PC-9 (cell line): ENCODE data around the gene DYNC2H1. TPM values are rescaled to one million over a fixed set of nuclear protein-coding genes. Genes with fewer than 3 reads are reported as not detected.

ENCODE experiments used
- BruUV-seq: library from RNA; stranded (reverse); fragments of 400-500 nt; replicated peaks from 2 replicates; lab custom pipeline; 2021; lab: Mats Ljungman, UMichigan
- CTCF ChIA-PET: fragments of 300-600 bp; sonication (Branson Sonifier 250); formaldehyde crosslinking; loops from one replicate; lab custom pipeline; 2022; ENCODE audit warnings: antibody characterized with exemption; lab: Charles Lee
- POLR2A ChIA-PET: fragments of 300-600 bp; sonication (Branson Sonifier 250); formaldehyde crosslinking; loops from one replicate; lab custom pipeline; 2022; ENCODE audit warnings: antibody characterized with exemption; ENCODE audit not compliant: unreplicated experiment; lab: Charles Lee
- DNase-seq, 2 experiments: peaks; one replicate each; pipeline versions ENCODE4 v3.0.0 to v3.0.0-alpha.2; 2015 to 2022; ENCODE audit warnings: mixed read lengths in 1 of 2
- H2AFZ ChIP-seq: fragments of 200-600 bp; sonication (generic); 2 replicates; pipeline ENCODE4 v1.8.1; 2017; ENCODE audit warnings: antibody characterized with exemption
- H3F3A ChIP-seq: fragments of 200-600 bp; sonication (generic); 2 replicates; pipeline ENCODE4 v1.8.1; 2017; ENCODE audit warnings: antibody characterized with exemption, mild to moderate bottlenecking, low read depth; ENCODE audit not compliant: insufficient read depth
- H3K27ac ChIP-seq: fragments of 200-600 bp; sonication (generic); 2 replicates; pipeline ENCODE4 v1.6.1; 2016; ENCODE audit warnings: mixed run types
- H3K27me3 ChIP-seq: fragments of 200-600 bp; sonication (generic); 2 replicates; pipeline ENCODE4 v1.6.1; 2016; ENCODE audit warnings: low read depth, mixed run types; ENCODE audit not compliant: insufficient read depth
- H3K36me3 ChIP-seq: fragments of 200-600 bp; sonication (generic); 2 replicates; pipeline ENCODE4 v1.6.1; 2016; ENCODE audit warnings: low read depth, mixed run types
- H3K4me1 ChIP-seq: fragments of 200-600 bp; sonication (generic); replicated peaks from 2 replicates; pipeline ENCODE4 v1.6.1; 2016; ENCODE audit warnings: mixed run types; ENCODE audit not compliant: insufficient read depth
- H3K4me2 ChIP-seq: fragments of 200-600 bp; sonication (generic); 2 replicates; pipeline ENCODE4 v1.6.1; 2017; ENCODE audit warnings: mixed run types
- H3K4me3 ChIP-seq: fragments of 200-600 bp; sonication (generic); 2 replicates; pipeline ENCODE4 v1.6.1; 2016; ENCODE audit warnings: mixed run types
- H3K79me2 ChIP-seq: fragments of 200-600 bp; sonication (generic); 2 replicates; pipeline ENCODE4 v1.6.1; 2017; ENCODE audit warnings: low read depth, mixed run types
- H3K9me2 ChIP-seq: fragments of 200-600 bp; sonication (generic); 2 replicates; pipeline ENCODE4 v1.8.1; 2017; ENCODE audit warnings: mild to moderate bottlenecking; ENCODE audit not compliant: insufficient read depth
- H3K9me3 ChIP-seq: fragments of 200-600 bp; sonication (generic); 2 replicates; pipeline ENCODE4 v1.8.1; 2016; ENCODE audit warnings: low read depth; ENCODE audit not compliant: insufficient read depth
- H4K20me1 ChIP-seq: fragments of 200-600 bp; sonication (generic); 2 replicates; pipeline ENCODE4 v1.8.1; 2017; ENCODE audit not compliant: insufficient read depth
- EZH2 ChIP-seq: fragments of 200-600 bp; sonication (generic); IDR thresholded peaks from 2 replicates; pipeline ENCODE4 v1.8.0; 2017; ENCODE audit warnings: antibody characterized with exemption, low read depth
- intact Hi-C: fragments of 100-400 bp; cut with micrococcal nuclease; formaldehyde crosslinking; loops from one replicate; pipeline ENCODE4 v1.10.0; 2022; ENCODE audit not compliant: unreplicated experiment
- total RNA-seq: library from RNA; stranded (reverse); gene quantifications from 2 replicates; pipeline ENCODE4 v1.2.3, GENCODE V29; 2021
- TF ChIP-seq, protein P1 (sequence below): fragments of 200-600 bp; sonication (generic); conservative IDR thresholded peaks from 2 replicates; pipeline ENCODE4 v1.6.1; 2017; ENCODE audit warnings: mixed run types, antibody characterized with exemption, mild to moderate bottlenecking, moderate library complexity

DYNC2H1 gene
- total RNA-seq, 1 experiment from 2014 or later = 12.2 TPM

DNA sequence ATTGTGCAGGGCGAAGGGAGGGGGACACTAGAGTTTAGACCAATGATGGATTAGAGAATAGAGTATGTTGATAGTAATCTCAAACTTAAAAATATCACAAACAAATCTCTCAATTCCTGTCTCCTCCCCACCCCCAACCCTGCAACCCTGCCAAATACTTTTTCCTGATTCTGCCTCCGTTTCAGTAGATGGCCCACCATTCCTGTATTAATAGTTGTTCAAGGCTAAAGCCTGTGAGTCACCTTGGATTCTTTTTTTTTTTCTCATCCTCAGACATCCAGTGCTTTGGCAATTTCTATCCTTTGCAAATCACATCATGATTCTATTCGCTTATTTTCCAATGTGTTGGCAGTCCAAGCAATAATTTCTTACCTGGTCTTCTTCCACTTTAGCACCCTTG lies 207.9 kb downstream of the DYNC2H1 start:
- Histone ChIP-seq H3F3A (no peaks in the 10 kb centered on the region), H3K4me3 (no peak overlapping the region), H4K20me1 (no peaks in the 10 kb centered on the region), H3K27ac (no peak overlapping the region), H3K4me1 (no peaks in the 10 kb centered on the region), H3K79me2 (no peaks in the 10 kb centered on the region), H3K4me2 (no peak overlapping the region), H3K27me3 (no peaks in the 10 kb centered on the region), H3K36me3 (no peaks in the 10 kb centered on the region), H2AFZ (no peak overlapping the region), H3K9me3 (no peaks in the 10 kb centered on the region), H3K9me2 (0 out of 2 replicates have a peak, but pooled peaks cover 3% of the 10 kb centered on the region)
- TF ChIP-seq, protein P1, sequence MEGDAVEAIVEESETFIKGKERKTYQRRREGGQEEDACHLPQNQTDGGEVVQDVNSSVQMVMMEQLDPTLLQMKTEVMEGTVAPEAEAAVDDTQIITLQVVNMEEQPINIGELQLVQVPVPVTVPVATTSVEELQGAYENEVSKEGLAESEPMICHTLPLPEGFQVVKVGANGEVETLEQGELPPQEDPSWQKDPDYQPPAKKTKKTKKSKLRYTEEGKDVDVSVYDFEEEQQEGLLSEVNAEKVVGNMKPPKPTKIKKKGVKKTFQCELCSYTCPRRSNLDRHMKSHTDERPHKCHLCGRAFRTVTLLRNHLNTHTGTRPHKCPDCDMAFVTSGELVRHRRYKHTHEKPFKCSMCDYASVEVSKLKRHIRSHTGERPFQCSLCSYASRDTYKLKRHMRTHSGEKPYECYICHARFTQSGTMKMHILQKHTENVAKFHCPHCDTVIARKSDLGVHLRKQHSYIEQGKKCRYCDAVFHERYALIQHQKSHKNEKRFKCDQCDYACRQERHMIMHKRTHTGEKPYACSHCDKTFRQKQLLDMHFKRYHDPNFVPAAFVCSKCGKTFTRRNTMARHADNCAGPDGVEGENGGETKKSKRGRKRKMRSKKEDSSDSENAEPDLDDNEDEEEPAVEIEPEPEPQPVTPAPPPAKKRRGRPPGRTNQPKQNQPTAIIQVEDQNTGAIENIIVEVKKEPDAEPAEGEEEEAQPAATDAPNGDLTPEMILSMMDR = no peak
- no peak for TF ChIP-seq EZH2
- ChIA-PET CTCF (no interaction called here), POLR2A (no interaction called here)
- intact Hi-C loops = no loop called here
- BruUV-seq = no TSS peak
- DNase-seq = no peak

DNA sequence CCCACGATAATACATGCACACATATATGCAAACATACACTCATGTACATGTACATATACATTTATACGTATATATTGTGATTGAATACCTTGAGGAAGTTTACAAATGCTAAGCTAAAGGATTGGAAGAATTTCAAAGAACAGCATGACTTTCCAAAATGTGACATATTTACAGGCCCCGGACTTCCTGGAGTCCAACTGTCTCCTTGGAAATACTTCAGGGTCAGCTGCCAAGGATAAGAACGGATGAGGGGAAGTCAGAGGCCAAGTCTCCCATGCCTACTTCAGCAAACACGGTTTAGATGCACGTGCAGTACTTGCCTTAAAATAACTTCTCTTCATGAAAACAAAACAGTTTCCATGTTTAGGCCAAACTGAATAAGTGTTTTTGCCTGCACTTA lies 213.6 kb downstream of the DYNC2H1 start:
- intact Hi-C loops = no loop called here
- H3K27me3 ChIP-seq = no peaks in the 10 kb centered on the region
- DNase-seq = no peak
- H3K4me3 ChIP-seq = no peak overlapping the region
- no peaks in the 10 kb centered on the region for H3K79me2 ChIP-seq
- H3F3A ChIP-seq = no peaks in the 10 kb centered on the region
- POLR2A ChIA-PET = no interaction called here
- CTCF ChIA-PET = no interaction called here
- no peak overlapping the region for H3K4me2 ChIP-seq
- no peaks in the 10 kb centered on the region for H3K36me3 ChIP-seq
- TF ChIP-seq, protein P1 = no peak
- TF ChIP-seq EZH2 = no peak
- no peak overlapping the region for H3K27ac ChIP-seq
- H3K9me3 ChIP-seq = no peaks in the 10 kb centered on the region
- no peaks in the 10 kb centered on the region for H3K4me1 ChIP-seq
- H4K20me1 ChIP-seq = no peaks in the 10 kb centered on the region
- H3K9me2 ChIP-seq = no peaks in the 10 kb centered on the region
- no peak overlapping the region for H2AFZ ChIP-seq
- no TSS peak for BruUV-seq

DNA sequence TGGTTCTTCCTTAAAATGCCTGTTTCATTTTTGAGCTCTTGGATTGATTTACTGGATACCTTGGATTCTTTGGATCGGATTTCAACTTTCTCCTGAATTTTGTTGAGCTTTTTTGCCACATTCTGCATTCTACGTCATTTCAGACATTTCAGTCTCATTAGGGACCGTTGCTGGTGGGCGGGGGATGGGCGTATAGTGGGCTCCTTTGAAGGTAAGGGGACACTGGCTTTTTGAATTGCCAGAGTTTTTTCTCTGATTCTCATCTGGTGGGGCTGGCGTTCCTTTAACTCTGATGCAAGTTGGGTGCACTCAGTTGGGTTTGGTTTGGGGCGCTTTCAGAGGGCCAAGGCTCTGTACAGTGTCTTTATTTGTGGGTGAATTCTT lies 216.5 kb downstream of the DYNC2H1 start:
- TF ChIP-seq EZH2 = no peak
- TF ChIP-seq, protein P1 = no peak
- Histone ChIP-seq H3K4me3 (no peak overlapping the region), H3K27ac (no peak overlapping the region), H3K36me3 (no peaks in the 10 kb centered on the region), H3K4me1 (no peaks in the 10 kb centered on the region), H3K27me3 (no peaks in the 10 kb centered on the region), H3K9me3 (no peaks in the 10 kb centered on the region), H4K20me1 (no peaks in the 10 kb centered on the region), H3F3A (no peaks in the 10 kb centered on the region), H3K4me2 (no peak overlapping the region), H3K9me2 (no peaks in the 10 kb centered on the region), H2AFZ (no peak overlapping the region), H3K79me2 (no peaks in the 10 kb centered on the region)
- no TSS peak for BruUV-seq
- intact Hi-C loops = loop anchor here (1.0 to 5.0 kb wide), 2 partner anchors 202 to 276 kb away; no protein-coding TSS in a partner anchor
- DNase-seq = no peak
- POLR2A ChIA-PET = no interaction called here
- CTCF ChIA-PET = no interaction called here
